Endodermal cell (in vitro differentiated cells): ENCODE results near the gene COL23A1. TPM values are rescaled to one million over a fixed set of nuclear protein-coding genes. Genes with fewer than 3 reads are reported as not detected.

Experiments
- DNase-seq: peaks from one replicate; pipeline ENCODE4 v3.0.0-alpha.2; 2017
- H3K27ac ChIP-seq: 2 replicates; pipeline ENCODE4 v1.5.1; 2013; ENCODE audit warnings: mild to moderate bottlenecking, low read depth, low read length, moderate library complexity
- H3K27me3 ChIP-seq: 2 replicates; pipeline ENCODE4 v1.6.1; 2013; ENCODE audit warnings: mild to moderate bottlenecking, low read length, moderate library complexity; ENCODE audit not compliant: insufficient read depth, control insufficient read depth, poor library complexity, severe bottlenecking
- H3K36me3 ChIP-seq: 2 replicates; pipeline ENCODE4 v1.7.0; 2013; ENCODE audit warnings: mild to moderate bottlenecking, low read length, moderate library complexity; ENCODE audit not compliant: control insufficient read depth, insufficient read depth
- H3K4me1 ChIP-seq: one replicate; pipeline ENCODE4 v1.7.0; 2013; ENCODE audit warnings: low read length; ENCODE audit not compliant: control insufficient read depth, insufficient read depth
- H3K4me3 ChIP-seq: 2 replicates; pipeline ENCODE4 v1.5.1; 2013; ENCODE audit warnings: mild to moderate bottlenecking, low read length, moderate library complexity
- H3K9ac ChIP-seq: 2 replicates; pipeline ENCODE4 v1.6.1; 2013; ENCODE audit warnings: mild to moderate bottlenecking, low read length, moderate library complexity; ENCODE audit not compliant: poor library complexity, severe bottlenecking; ENCODE audit errors: extremely low read depth
- H3K9me3 ChIP-seq: 2 replicates; pipeline ENCODE4 v1.6.1; 2013; ENCODE audit warnings: mild to moderate bottlenecking, low read length, moderate library complexity; ENCODE audit not compliant: control insufficient read depth
- H3K27ac Mint-ChIP-seq: 2 replicates; pipeline ENCODE4 v1.8.0; 2020; ENCODE audit warnings: mixed read lengths
- H3K27me3 Mint-ChIP-seq: 2 replicates; pipeline ENCODE4 v1.8.0; 2021; ENCODE audit warnings: mild to moderate bottlenecking, mixed read lengths; ENCODE audit not compliant: insufficient read depth
- H3K36me3 Mint-ChIP-seq: 2 replicates; pipeline ENCODE4 v1.8.0; 2020; ENCODE audit warnings: low read depth, mixed read lengths
- H3K4me1 Mint-ChIP-seq: 2 replicates; pipeline ENCODE4 v1.8.0; 2020; ENCODE audit warnings: mixed read lengths
- H3K4me3 Mint-ChIP-seq: 2 replicates; pipeline ENCODE4 v1.8.0; 2020; ENCODE audit warnings: mild to moderate bottlenecking, moderate library complexity, mixed read lengths
- H3K9me3 Mint-ChIP-seq: 2 replicates; pipeline ENCODE4 v1.8.0; 2020; ENCODE audit warnings: mild to moderate bottlenecking, mixed read lengths
- WGBS, 2 experiments: methylation state at CpG; one replicate each; pipeline versions ENCODE4 v1.1.5 to v1.1.7; 2013; ENCODE audit warnings: missing lambda C conversion rate in 2 of 2, mixed read lengths in 1 of 2; ENCODE audit not compliant: insufficient coverage in 1 of 2, insufficient read length in 1 of 2; 5-methylcytosine and 5-hydroxymethylcytosine counted together
- total RNA-seq, 2 donors: library from RNA; stranded (reverse); fragmentation: NEBNext Ultra II Directional in 1 of 2; extraction: Animal tissue kit (Norgen Biotek cat#: 25700) in 1 of 2; gene quantifications; 2 replicates in 1 of 2; 3 replicates in 1 of 2; pipeline ENCODE4 v1.2.1, GENCODE V29; 2021
- TF ChIP-seq, protein P1 (sequence below): fragments of 200-600 bp; sonication (generic); conservative IDR thresholded peaks from 2 replicates; pipeline ENCODE4 v1.5.0; 2021; ENCODE audit warnings: antibody characterized with exemption, mild to moderate bottlenecking

Gene COL23A1
- total RNA-seq, 2 donors from 2014 or later, result 50.2 to 71.3 TPM

DNA sequence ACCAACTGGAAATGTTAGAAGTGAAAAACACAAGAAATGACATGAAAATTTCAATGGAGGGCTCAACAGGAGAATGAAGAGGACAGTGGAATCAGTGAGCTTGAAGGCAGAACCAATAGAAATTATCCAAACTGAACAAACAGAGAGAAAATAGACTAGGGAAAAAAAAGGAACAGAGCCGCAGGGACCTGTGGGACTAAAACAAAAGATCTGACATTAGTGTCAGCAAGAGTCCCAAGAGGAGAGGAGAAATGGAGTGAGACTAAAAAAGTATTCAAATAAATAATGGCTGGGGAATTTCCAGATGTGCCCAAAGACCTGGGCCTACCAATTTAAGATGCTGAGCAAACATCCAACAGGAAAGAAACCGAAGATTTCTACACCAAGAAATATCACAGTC lies 182.5 kb downstream of the COL23A1 start:
- Histone ChIP-seq H3K27me3 (no peaks in the 10 kb centered on the region), H3K4me3 (no peak overlapping the region), H3K4me1 (no peaks in the 10 kb centered on the region), H3K36me3 (no peaks in the 10 kb centered on the region), H3K9ac (no peak overlapping the region), H3K27ac (no peak overlapping the region), H3K9me3 (no peaks in the 10 kb centered on the region)
- H3K27me3 Mint-ChIP-seq, result no peaks in the 10 kb centered on the region
- peaks cover 7% of the 10 kb centered on the region for H3K9me3 Mint-ChIP-seq
- no peak overlapping the region for H3K27ac Mint-ChIP-seq
- TF ChIP-seq, protein P1, sequence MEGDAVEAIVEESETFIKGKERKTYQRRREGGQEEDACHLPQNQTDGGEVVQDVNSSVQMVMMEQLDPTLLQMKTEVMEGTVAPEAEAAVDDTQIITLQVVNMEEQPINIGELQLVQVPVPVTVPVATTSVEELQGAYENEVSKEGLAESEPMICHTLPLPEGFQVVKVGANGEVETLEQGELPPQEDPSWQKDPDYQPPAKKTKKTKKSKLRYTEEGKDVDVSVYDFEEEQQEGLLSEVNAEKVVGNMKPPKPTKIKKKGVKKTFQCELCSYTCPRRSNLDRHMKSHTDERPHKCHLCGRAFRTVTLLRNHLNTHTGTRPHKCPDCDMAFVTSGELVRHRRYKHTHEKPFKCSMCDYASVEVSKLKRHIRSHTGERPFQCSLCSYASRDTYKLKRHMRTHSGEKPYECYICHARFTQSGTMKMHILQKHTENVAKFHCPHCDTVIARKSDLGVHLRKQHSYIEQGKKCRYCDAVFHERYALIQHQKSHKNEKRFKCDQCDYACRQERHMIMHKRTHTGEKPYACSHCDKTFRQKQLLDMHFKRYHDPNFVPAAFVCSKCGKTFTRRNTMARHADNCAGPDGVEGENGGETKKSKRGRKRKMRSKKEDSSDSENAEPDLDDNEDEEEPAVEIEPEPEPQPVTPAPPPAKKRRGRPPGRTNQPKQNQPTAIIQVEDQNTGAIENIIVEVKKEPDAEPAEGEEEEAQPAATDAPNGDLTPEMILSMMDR, result no peak
- DNase-seq, result no peak
- peaks cover 6% of the 10 kb centered on the region for H3K36me3 Mint-ChIP-seq
- H3K4me1 Mint-ChIP-seq, result no peaks in the 10 kb centered on the region
- H3K4me3 Mint-ChIP-seq, result no peak overlapping the region
- WGBS, 2 experiments, result 86 to 100% methylated on average over 1 to 2 of the region's 2 CpGs

GRCh38 chr5:178404987-178405386 lies 185.2 kb downstream of the COL23A1 start:
- H3K27ac ChIP-seq, result no peak overlapping the region
- H3K27me3 ChIP-seq, result no peaks in the 10 kb centered on the region
- no peaks in the 10 kb centered on the region for H3K9me3 ChIP-seq
- Mint-ChIP-seq H3K36me3 (peaks cover 6% of the 10 kb centered on the region), H3K4me3 (no peak overlapping the region), H3K27ac (no peak overlapping the region), H3K4me1 (no peaks in the 10 kb centered on the region), H3K27me3 (no peaks in the 10 kb centered on the region), H3K9me3 (peaks cover 7% of the 10 kb centered on the region)
- H3K4me1 ChIP-seq, result no peaks in the 10 kb centered on the region
- H3K36me3 ChIP-seq, result no peaks in the 10 kb centered on the region
- DNase-seq, result peak; percentile 27
- no peak overlapping the region for H3K4me3 ChIP-seq
- TF ChIP-seq, protein P1, result no peak
- H3K9ac ChIP-seq, result no peak overlapping the region
- 95 to 96% methylated on average over 4 to 8 of the region's 8 CpGs for WGBS, 2 experiments

DNA sequence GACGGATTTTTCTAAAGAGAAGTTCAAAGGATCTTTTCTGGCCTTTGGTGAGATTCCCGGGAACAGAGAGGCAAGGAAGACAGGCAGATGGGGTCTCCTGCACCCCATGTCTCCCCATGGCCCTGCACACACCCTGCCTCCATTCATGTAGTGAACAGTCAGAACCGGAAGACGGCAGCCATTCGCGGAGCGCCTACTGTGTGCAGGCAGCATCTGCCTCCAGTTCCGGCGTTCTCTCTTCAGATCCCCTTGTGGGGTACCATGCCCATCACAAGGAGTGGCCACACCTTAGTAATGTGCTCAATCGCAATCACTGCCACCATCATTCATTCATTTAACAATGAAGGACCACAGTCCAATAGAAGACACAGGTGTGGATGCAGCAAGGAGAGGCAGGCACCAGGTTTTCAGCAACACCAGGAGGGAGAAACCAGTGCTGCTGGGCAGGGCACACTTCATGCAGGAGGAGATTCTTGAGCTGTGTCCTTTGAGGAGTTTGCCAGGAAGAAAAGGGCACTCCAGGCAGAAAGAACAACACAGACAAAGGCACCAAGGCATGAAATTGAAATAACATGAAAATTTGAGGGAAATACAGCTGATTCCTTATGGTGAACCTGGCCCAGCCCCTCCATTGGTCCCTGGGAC lies 186.1 kb downstream of the COL23A1 start:
- no peak overlapping the region for H3K27ac Mint-ChIP-seq
- no peaks in the 10 kb centered on the region for H3K36me3 ChIP-seq
- TF ChIP-seq, protein P1, result no peak

More for the DNA sequence above, 186.1 kb downstream of the COL23A1 start:
- Mint-ChIP-seq H3K9me3 (peaks cover 7% of the 10 kb centered on the region), H3K4me3 (no peak overlapping the region), H3K4me1 (peaks cover 8% of the 10 kb centered on the region), H3K36me3 (peaks cover 6% of the 10 kb centered on the region), H3K27me3 (no peaks in the 10 kb centered on the region)
- no peak for DNase-seq
- Histone ChIP-seq H3K9me3 (no peaks in the 10 kb centered on the region), H3K9ac (no peak overlapping the region), H3K27me3 (no peaks in the 10 kb centered on the region), H3K4me1 (peaks cover 4% of the 10 kb centered on the region), H3K4me3 (no peak overlapping the region), H3K27ac (no peak overlapping the region)
- 83 to 85% methylated on average over 9 to 10 of the region's 10 CpGs for WGBS, 2 experiments
